GM18861 (cell line): Measurements from ENCODE around the gene TLR8.

Experiments used
- ATAC-seq: cut with Tn5 transposase; IDR thresholded peaks from one replicate; pipeline ENCODE4 v1.9.1; 2021; ENCODE audit not compliant: unreplicated experiment

The TLR8 gene

DNA sequence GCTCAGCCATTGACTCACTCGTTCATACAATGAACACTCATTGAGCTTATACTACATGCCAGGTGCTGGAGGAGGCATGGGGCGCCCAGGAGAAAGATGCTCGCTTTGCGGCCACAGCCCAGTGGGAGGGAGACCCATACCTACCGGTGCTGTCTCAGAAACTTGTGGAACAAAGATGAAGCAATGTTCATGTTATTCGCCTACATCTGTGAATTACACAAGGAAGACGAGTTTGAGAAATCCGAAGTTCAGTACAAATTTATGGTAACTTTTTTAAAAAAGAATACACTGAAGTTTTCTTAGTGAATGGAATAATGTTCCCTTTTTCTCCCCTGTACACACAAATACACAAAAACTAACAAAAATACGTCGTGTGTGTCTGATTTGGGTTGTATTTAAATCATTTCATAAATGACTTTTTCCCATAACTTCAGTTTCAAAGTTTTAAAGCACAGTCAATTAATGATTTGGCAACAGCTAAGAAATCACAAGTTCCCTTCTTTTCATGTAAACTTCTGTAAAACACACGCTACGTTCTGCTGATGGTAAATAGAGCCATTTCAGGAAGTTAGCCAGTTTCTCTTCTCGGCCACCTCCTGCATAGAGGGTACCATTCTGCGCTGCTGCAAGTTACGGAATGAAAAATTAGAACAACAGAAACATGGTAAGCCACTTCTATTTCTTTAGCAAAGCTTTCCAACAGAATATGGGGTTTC, at the start of gene TLR8:
TSS of gene TLR8 (plus strand) at position 575 of the 716 bp plus-strand sequence. CDS start at position 662, 87 bp downstream.
- ATAC-seq = no peak

DNA sequence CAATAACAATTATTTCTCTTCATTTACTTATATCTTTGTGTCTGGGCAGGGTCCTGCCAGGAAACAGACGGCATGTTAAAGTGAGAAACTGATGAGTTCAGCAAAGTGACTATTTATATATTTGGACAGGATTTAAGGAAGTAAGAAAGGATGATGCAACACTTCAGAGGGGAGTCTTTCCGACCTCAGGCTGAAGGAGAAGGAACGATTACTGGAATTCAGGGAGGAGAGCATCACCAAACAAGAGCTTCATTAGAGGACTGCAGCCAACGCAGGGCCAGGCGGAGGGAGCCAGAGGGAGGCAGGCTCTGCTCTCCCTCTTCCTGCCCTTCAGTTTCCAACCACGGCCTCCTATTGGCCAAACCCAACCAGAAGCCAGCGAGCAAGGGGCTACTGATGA, 41.1 kb upstream of the TLR8 start:
- no peak for ATAC-seq

DNA sequence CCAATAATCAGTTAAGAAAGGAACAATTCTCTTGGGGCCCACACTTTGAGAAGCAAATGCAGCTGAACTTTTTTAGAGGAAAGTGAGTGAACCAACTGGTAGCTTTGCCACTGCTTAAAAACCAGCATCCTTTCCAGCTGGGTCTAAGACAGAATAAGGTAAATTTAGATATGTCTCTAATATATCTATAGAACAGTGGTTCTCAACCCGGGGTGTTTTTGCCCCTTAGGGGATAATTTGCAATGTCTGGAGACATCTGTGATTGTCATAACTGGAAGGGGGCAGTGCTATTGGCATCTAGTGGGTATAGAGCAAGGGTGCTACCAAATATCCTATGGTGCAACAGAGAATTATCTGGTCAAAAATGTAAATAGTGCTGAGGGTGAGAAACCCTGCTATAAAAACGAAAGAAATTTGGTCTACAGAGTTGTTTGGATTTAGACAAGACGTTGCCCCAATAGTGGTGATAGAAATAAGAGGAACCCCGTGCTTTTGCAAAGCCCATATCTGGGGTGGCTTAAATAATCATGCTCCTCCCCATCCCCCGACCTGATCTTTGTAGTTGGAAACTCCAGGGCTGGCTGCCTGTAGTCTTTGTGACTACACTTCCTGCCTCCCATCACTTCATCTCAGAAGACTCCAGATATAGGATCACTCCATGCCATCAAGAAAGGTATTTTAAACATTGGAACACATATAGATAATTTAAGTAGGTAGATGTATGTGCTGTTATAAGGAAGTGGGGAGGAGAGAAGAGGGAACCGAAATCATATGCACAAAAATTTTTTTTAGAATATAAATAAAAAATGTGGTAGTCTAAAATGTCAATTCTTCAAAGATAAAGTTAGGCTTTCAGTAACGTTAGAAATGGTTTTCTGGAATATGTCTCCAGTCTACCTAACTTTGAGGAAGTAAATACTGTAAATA, 39.7 kb upstream of the TLR8 start, which contains the start of gene TLR7:
TSS of gene TLR7 (plus strand) at position 622 of the 927 bp plus-strand sequence. CDS start 507 bp downstream, outside the sequence.
- no peak for ATAC-seq

GRCh38 chrX:12867685-12868084, 38.7 kb upstream of the TLR8 start:
- no peak for ATAC-seq

DNA sequence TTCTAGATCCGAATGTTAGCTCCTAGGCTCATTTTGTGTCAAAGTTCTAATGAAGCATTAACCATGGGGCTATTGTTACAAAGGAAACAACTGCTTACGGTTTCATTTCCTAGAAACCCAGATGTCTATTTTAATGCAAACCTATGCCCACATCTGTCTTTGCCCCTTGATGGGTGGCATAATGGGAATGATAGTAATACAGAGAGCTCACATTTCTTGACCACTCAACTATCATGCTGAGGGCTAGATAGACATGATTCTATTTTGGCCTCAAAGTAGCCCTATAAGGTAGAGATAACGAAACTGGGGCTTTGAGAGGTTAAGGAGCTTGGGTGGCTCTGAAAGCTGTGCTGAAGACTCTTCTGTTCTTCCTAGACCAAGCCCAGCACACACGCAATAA, 37.7 kb upstream of the TLR8 start:
- ATAC-seq = peak; percentile 79

DNA sequence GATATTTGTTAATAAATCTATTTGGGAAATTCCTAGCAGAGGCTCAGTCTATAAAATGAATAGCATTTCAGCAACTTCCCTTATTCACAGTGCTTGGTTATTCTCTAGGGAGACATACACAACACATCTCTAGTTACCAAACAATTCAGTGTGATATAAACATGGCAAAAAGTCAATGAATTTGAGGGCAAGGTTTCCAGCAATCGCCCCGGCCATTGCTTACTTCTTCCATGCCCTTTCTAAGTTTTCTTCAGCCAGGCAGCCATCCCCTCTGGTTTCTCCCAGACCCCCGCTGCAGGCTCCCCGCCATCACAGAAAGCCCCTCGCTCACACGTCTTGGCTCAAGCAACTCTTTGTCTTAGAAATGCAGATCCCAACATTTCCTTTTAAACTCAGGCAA, 35.2 kb upstream of the TLR8 start:
- ATAC-seq = no peak

GRCh38 chrX:12872741-12873140, 33.7 kb upstream of the TLR8 start:
- no peak for ATAC-seq

GRCh38 chrX:12874581-12874980, 31.8 kb upstream of the TLR8 start:
- ATAC-seq = no peak

DNA sequence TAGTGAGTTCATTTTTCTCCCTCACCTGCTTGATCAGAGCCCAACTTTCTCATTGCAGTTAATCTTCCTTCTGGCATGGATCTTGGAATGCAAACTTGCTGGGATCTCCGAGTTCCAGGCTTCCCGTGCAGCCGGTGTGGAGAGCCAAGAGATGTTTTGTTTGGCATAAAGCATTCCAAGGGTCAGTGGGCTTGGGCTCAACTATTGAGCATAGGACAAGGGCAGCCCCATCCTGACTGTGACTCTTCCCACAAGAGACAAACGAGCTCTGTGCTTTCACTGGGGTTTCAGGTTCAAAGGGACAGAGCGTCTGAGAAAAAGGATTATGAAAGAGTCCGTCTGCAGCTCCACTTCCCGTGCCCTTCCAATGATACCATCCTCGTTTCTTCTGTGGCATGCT, 29.0 kb upstream of the TLR8 start:
- no peak for ATAC-seq

- ATAC-seq = no peak
These were observed 27.9 kb upstream of the TLR8 start for GRCh38 chrX:12878536-12878935.

DNA sequence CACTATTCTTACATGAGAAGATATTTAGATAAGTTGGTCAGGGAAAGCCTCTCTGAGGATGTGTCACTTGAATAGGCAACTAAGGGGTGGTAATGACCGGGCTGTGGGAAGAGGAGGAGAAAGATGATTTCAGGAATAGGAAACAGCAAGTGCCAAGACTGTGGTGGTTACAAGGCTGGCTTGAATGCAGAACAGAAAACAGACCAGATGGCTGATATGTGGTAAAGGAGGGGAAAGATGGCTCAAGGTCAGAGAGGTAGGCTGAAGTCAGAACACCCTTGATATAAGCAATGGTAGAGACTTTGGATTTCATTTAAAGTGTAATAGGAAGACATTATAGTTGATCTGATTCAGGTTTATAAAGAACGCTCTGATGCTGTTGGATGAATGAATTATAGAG, 24.5 kb upstream of the TLR8 start:
- no peak for ATAC-seq

DNA sequence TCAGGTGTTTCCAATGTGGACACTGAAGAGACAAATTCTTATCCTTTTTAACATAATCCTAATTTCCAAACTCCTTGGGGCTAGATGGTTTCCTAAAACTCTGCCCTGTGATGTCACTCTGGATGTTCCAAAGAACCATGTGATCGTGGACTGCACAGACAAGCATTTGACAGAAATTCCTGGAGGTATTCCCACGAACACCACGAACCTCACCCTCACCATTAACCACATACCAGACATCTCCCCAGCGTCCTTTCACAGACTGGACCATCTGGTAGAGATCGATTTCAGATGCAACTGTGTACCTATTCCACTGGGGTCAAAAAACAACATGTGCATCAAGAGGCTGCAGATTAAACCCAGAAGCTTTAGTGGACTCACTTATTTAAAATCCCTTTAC, 20.9 kb upstream of the TLR8 start:
- ATAC-seq = no peak

GRCh38 chrX:12886545-12886944, 19.9 kb upstream of the TLR8 start:
- ATAC-seq = no peak

- no peak for ATAC-seq
These were observed 19.3 kb upstream of the TLR8 start for GRCh38 chrX:12887141-12887540.

GRCh38 chrX:12887767-12888166, 18.7 kb upstream of the TLR8 start:
- no peak for ATAC-seq

DNA sequence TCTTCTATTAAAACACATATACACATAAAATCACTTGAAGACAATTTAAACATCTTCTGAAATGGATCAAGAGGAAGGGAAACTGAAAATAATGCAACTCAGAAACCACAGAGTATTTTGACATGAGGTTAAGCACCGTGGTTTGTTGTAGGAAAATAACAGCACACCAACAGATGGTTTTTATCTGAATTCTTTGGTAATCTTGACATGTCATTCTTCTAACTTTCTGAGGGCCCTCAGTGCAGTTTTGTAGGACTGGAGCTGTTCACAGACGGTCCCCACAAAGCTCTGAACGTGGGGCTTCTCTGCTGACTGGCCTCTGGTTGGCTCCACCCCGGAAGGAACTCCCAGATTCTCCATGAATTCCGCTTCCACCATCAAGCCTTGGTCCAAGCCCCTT, 16.0 kb upstream of the TLR8 start:
- peak; percentile 76 for ATAC-seq

- ATAC-seq = no peak
These were observed 15.2 kb upstream of the TLR8 start for GRCh38 chrX:12891171-12891570.

- ATAC-seq = no peak
These were observed 14.4 kb upstream of the TLR8 start for GRCh38 chrX:12891915-12892506.

- no peak for ATAC-seq
These were observed 13.7 kb upstream of the TLR8 start for GRCh38 chrX:12892716-12893115.

GRCh38 chrX:12894074-12895030, 12.1 kb upstream of the TLR8 start:
- ATAC-seq = peak; percentile 40

GRCh38 chrX:12895866-12896265, 10.6 kb upstream of the TLR8 start:
- ATAC-seq = no peak
